Keratinocyte (primary cell): ENCODE measurements around the gene FAM98A. TPM values are rescaled to one million over a fixed set of nuclear protein-coding genes. Genes with fewer than 3 reads are reported as not detected.

Source experiments
- DNase-seq: peaks from one replicate; pipeline ENCODE4 v3.0.0-alpha.2; 2011; ENCODE audit warnings: low read depth, missing footprints, low spot score
- FAIRE-seq: peaks from 2 replicates; lab custom pipeline; 2011; peaks lifted over from hg19 to GRCh38; lab: Jason Lieb, UNC
- H2AFZ ChIP-seq: 2 replicates; pipeline ENCODE4 v1.6.0; 2012; ENCODE audit warnings: low read length, control low read depth, inconsistent platforms; ENCODE audit not compliant: control insufficient read depth
- H3K27ac ChIP-seq: 2 replicates; pipeline ENCODE4 v1.5.1; 2011; ENCODE audit warnings: low read length; ENCODE audit not compliant: control insufficient read depth, insufficient read depth
- H3K27me3 ChIP-seq: 3 replicates; pipeline ENCODE4 v1.6.0; 2011; ENCODE audit warnings: low read length; ENCODE audit not compliant: control insufficient read depth, insufficient read depth; ENCODE audit errors: extremely low read depth
- H3K36me3 ChIP-seq, 2 experiments: 2 replicates in 1 of 2; 3 replicates in 1 of 2; pipeline ENCODE4 v1.5.1; 2011; ENCODE audit warnings: low read length in 2 of 2, mild to moderate bottlenecking in 1 of 2; ENCODE audit not compliant: control insufficient read depth in 2 of 2, insufficient read depth in 2 of 2; ENCODE audit errors: extremely low read depth in 1 of 2
- H3K4me1 ChIP-seq: 3 replicates; pipeline ENCODE4 v1.5.1; 2011; ENCODE audit warnings: low read length; ENCODE audit not compliant: control insufficient read depth, insufficient read depth; ENCODE audit errors: extremely low read depth
- H3K4me2 ChIP-seq: 3 replicates; pipeline ENCODE4 v1.6.0; 2011; ENCODE audit warnings: low read depth, low read length; ENCODE audit not compliant: control insufficient read depth, insufficient read depth; ENCODE audit errors: extremely low read depth
- H3K4me3 ChIP-seq, 3 experiments: fragments of 200-600 bp in 1 of 3; sonication (generic) in 1 of 3; 2 replicates in 2 of 3; 3 replicates in 1 of 3; pipeline ENCODE4 v1.5.1; 2011 to 2016; ENCODE audit warnings: low read length in 3 of 3, mild to moderate bottlenecking in 3 of 3, control low read depth in 2 of 3, inconsistent platforms in 1 of 3, low read depth in 1 of 3, mixed read lengths in 1 of 3, mixed run types in 1 of 3, moderate library complexity in 1 of 3; ENCODE audit not compliant: control insufficient read depth in 2 of 3, insufficient read depth in 2 of 3; ENCODE audit errors: extremely low read depth in 1 of 3
- H3K79me2 ChIP-seq: 2 replicates; pipeline ENCODE4 v1.6.0; 2012; ENCODE audit warnings: low read length; ENCODE audit not compliant: control insufficient read depth, insufficient read depth
- H3K9ac ChIP-seq: 3 replicates; pipeline ENCODE4 v1.6.0; 2011; ENCODE audit warnings: low read length; ENCODE audit not compliant: control insufficient read depth, insufficient read depth; ENCODE audit errors: extremely low read depth
- H3K9me1 ChIP-seq: 3 replicates; pipeline ENCODE4 v1.6.0; 2011; ENCODE audit warnings: low read length; ENCODE audit not compliant: control insufficient read depth, insufficient read depth; ENCODE audit errors: extremely low read depth
- H3K9me3 ChIP-seq: 2 replicates; pipeline ENCODE4 v1.5.1; 2012; ENCODE audit warnings: low read depth, low read length; ENCODE audit not compliant: control insufficient read depth
- H4K20me1 ChIP-seq: 3 replicates; pipeline ENCODE4 v1.6.0; 2011; ENCODE audit warnings: low read length; ENCODE audit not compliant: control insufficient read depth, insufficient read depth; ENCODE audit errors: extremely low read depth
- CTCF ChIP-seq, 3 experiments: IDR thresholded peaks in 1 of 3; conservative IDR thresholded peaks in 1 of 3; optimal IDR thresholded peaks in 1 of 3; 2 replicates in 2 of 3; 3 replicates in 1 of 3; pipeline versions ENCODE3 to v1.5.1; 2011; ENCODE audit warnings: low read length in 3 of 3, mild to moderate bottlenecking in 3 of 3, moderate library complexity in 2 of 3, control low read depth in 1 of 3, inconsistent platforms in 1 of 3; ENCODE audit not compliant: insufficient read depth in 2 of 3; ENCODE audit errors: extremely low read depth in 1 of 3
- EZH2 ChIP-seq: IDR thresholded peaks from one replicate; pipeline ENCODE4 v1.6.1; 2012; ENCODE audit warnings: inconsistent platforms, mild to moderate bottlenecking, low read length, moderate library complexity
- dilution Hi-C: fragments of 300-500 bp; cut with MboI; formaldehyde crosslinking; loops from one replicate; pipeline ENCODE4 v1.7.0; 2020; ENCODE audit warnings: low sequenced_read_pairs; ENCODE audit not compliant: extremely low pct_ligation_motif_present
- polyA plus RNA-seq, 5 experiments: library from polyadenylated mRNA; depleted of rRNA in 3 of 5; stranded (reverse) in 3 of 5; stranded (forward) in 1 of 5; unstranded in 1 of 5; fragments of >200 nt; gene quantifications; 1 replicate in 1 of 5; 2 replicates in 3 of 5; 3 replicates in 1 of 5; pipeline versions ENCODE4 v1.2.1 to v1.2.3, GENCODE V29; 2011 to 2012; ENCODE audit warnings: missing spikeins in 2 of 5, low read depth in 1 of 5, low replicate concordance in 1 of 5

The FAM98A gene
- polyA plus RNA-seq, 1 donor (not counting 4 experiments of a cell fraction or from before 2014, with no cell fraction given) = 116 TPM

- TF ChIP-seq EZH2 (no peak), CTCF (optimal IDR thresholded peaks at IDR 0.05 in 1 of 3, IDR thresholded peaks at IDR 0.05 in 1 of 3, conservative IDR thresholded peaks at IDR 0.05 in 1 of 3; ENCODE audit: extremely low read depth in 1 of 3, insufficient read depth in 2 of 3, low read length in 3 of 3) (peak in 2 of 3 experiments; percentile 49 to 65)
Observed at GRCh38 chr2:33583194-33583938, 15.7 kb downstream of the FAM98A start.

GRCh38 chr2:33581872-33582271 lies 17.2 kb downstream of the FAM98A start:
- no peak overlapping the region for H2AFZ ChIP-seq
- H3K36me3 ChIP-seq = peaks cover 4 to 9% of the 10 kb centered on the region in 2 experiments
- H3K9me3 ChIP-seq = no peaks in the 10 kb centered on the region
- H3K4me1 ChIP-seq = no peaks in the 10 kb centered on the region
- no peaks in the 10 kb centered on the region for H3K27me3 ChIP-seq
- no peaks in the 10 kb centered on the region for H3K9me1 ChIP-seq
- dilution Hi-C loops = no loop called here
- no peak overlapping the region for H3K9ac ChIP-seq
- no peak overlapping the region for H3K4me2 ChIP-seq
- no peak overlapping the region for H3K4me3 ChIP-seq
- H3K79me2 ChIP-seq = no peaks in the 10 kb centered on the region
- no peak overlapping the region for H3K27ac ChIP-seq
- DNase-seq (no peak), FAIRE-seq (no peak)
- TF ChIP-seq CTCF (optimal IDR thresholded peaks at IDR 0.05 in 1 of 3, IDR thresholded peaks at IDR 0.05 in 1 of 3, conservative IDR thresholded peaks at IDR 0.05 in 1 of 3; ENCODE audit: extremely low read depth in 1 of 3, insufficient read depth in 2 of 3, low read length in 3 of 3) = no peak
- no peak for TF ChIP-seq EZH2
- no peaks in the 10 kb centered on the region for H4K20me1 ChIP-seq

More at GRCh38 chr2:33583194-33583938, 15.7 kb downstream of the FAM98A start:
- H3K9ac ChIP-seq = no peak overlapping the region
- no peaks in the 10 kb centered on the region for H3K9me3 ChIP-seq
- DNase-seq (no peak), FAIRE-seq (no peak)
- H3K36me3 ChIP-seq = peaks cover 7 to 9% of the 10 kb centered on the region in 2 experiments
- no peaks in the 10 kb centered on the region for H4K20me1 ChIP-seq
- no peak overlapping the region for H3K4me2 ChIP-seq
- H3K4me1 ChIP-seq = no peaks in the 10 kb centered on the region
- no peak overlapping the region for H2AFZ ChIP-seq
- H3K9me1 ChIP-seq = no peaks in the 10 kb centered on the region
- dilution Hi-C loops = no loop called here
- no peak overlapping the region for H3K4me3 ChIP-seq
- H3K79me2 ChIP-seq = no peaks in the 10 kb centered on the region
- H3K27ac ChIP-seq = no peak overlapping the region
- no peaks in the 10 kb centered on the region for H3K27me3 ChIP-seq
